HG03442 (cell line): ENCODE measurements around the gene TEX2.
"Not testable (repeated sequence)": the region's sequence is repeated elsewhere in the genome, so short reads cannot be mapped to it uniquely, and the experiment has no call there.

Source experiments
- ATAC-seq: cut with Tn5 transposase; IDR thresholded peaks from one replicate; pipeline ENCODE4 v1.9.1; 2021; ENCODE audit warnings: mild to moderate bottlenecking, moderate library complexity; ENCODE audit not compliant: unreplicated experiment

The TEX2 gene

GRCh38 chr17:64216338-64217248, 46.5 kb downstream of the TEX2 start:
- no peak for ATAC-seq

- ATAC-seq: no peak
Observed at GRCh38 chr17:64216000-64216337, 47.1 kb downstream of the TEX2 start.

- no peak for ATAC-seq
Observed at GRCh38 chr17:64214950-64215349, 48.1 kb downstream of the TEX2 start.

- ATAC-seq: no peak
Observed at GRCh38 chr17:64213995-64214811, 48.9 kb downstream of the TEX2 start.

- no peak for ATAC-seq
Observed at GRCh38 chr17:64212122-64212521, 50.9 kb downstream of the TEX2 start.

GRCh38 chr17:64209983-64210382, 53.1 kb downstream of the TEX2 start:
- no peak for ATAC-seq

- ATAC-seq: no peak
Observed at GRCh38 chr17:64209356-64209941, 53.6 kb downstream of the TEX2 start.

GRCh38 chr17:64208656-64209055, 54.4 kb downstream of the TEX2 start:
- ATAC-seq: not testable (repeated sequence)

- ATAC-seq: no peak
Observed at GRCh38 chr17:64205804-64206203, 57.3 kb downstream of the TEX2 start.

- ATAC-seq: no peak
Observed at GRCh38 chr17:64203630-64204029, 59.4 kb downstream of the TEX2 start.

- ATAC-seq: no peak
Observed at GRCh38 chr17:64202683-64203344, 60.2 kb downstream of the TEX2 start.

GRCh38 chr17:64200080-64201032, 62.7 kb downstream of the TEX2 start:
- peak; percentile 57 for ATAC-seq

- no peak for ATAC-seq
Observed at GRCh38 chr17:64198331-64199090, 64.5 kb downstream of the TEX2 start.

GRCh38 chr17:64196601-64197000, 66.5 kb downstream of the TEX2 start:
- ATAC-seq: no peak

GRCh38 chr17:64193561-64193960, 69.5 kb downstream of the TEX2 start:
- no peak for ATAC-seq

GRCh38 chr17:64192589-64192988, 70.5 kb downstream of the TEX2 start:
- no peak for ATAC-seq

- no peak for ATAC-seq
Observed at GRCh38 chr17:64190472-64190871, 72.6 kb downstream of the TEX2 start.

- ATAC-seq: no peak
Observed at GRCh38 chr17:64188088-64188487, 75.0 kb downstream of the TEX2 start.
